Ishikawa (cell line): ENCODE data around the gene PKNOX1.

Experiments used
- CEBPB ChIP-seq: IDR thresholded peaks from 2 replicates; pipeline ENCODE4 v1.6.1; 2012
- CREB1 ChIP-seq: IDR thresholded peaks from 2 replicates; pipeline ENCODE4 v1.6.1; 2012; ENCODE audit warnings: low read depth
- EGR1 ChIP-seq: IDR thresholded peaks from 2 replicates; pipeline ENCODE4 v1.6.1; 2012
- EP300 ChIP-seq: IDR thresholded peaks from 2 replicates; pipeline ENCODE4 v1.6.1; 2012; ENCODE audit warnings: borderline replicate concordance
- FOXM1 ChIP-seq: IDR thresholded peaks from 2 replicates; pipeline ENCODE4 v1.6.1; 2012; ENCODE audit warnings: low read depth, borderline replicate concordance
- NFIC ChIP-seq: IDR thresholded peaks from 2 replicates; pipeline ENCODE4 v1.6.1; 2012
- RAD21 ChIP-seq: IDR thresholded peaks from 2 replicates; pipeline ENCODE4 v1.6.1; 2012; ENCODE audit warnings: low read depth
- TAF1 ChIP-seq: IDR thresholded peaks from 2 replicates; pipeline ENCODE4 v1.6.1; 2012; ENCODE audit warnings: low read depth, mild to moderate bottlenecking
- TCF12 ChIP-seq: IDR thresholded peaks from 2 replicates; pipeline ENCODE4 v1.6.1; 2012; ENCODE audit warnings: low read depth
- TEAD4 ChIP-seq: IDR thresholded peaks from 2 replicates; pipeline ENCODE4 v1.6.1; 2012
- YY1 ChIP-seq: IDR thresholded peaks from 2 replicates; pipeline ENCODE4 v1.6.1; 2012; ENCODE audit warnings: low read depth
- ZBTB7A ChIP-seq: IDR thresholded peaks from 2 replicates; pipeline ENCODE4 v1.6.1; 2012; ENCODE audit warnings: low read depth
- TF ChIP-seq, protein P1 (sequence below): IDR thresholded peaks from 2 replicates; pipeline ENCODE4 v1.6.1; 2012
- TF ChIP-seq, protein P2 (sequence below): IDR thresholded peaks from 2 replicates; pipeline ENCODE4 v1.6.1; 2012
- TF ChIP-seq, protein P3 (sequence below): IDR thresholded peaks from 2 replicates; pipeline ENCODE4 v1.6.1; 2012; ENCODE audit warnings: low read depth, mild to moderate bottlenecking

PKNOX1 gene

DNA sequence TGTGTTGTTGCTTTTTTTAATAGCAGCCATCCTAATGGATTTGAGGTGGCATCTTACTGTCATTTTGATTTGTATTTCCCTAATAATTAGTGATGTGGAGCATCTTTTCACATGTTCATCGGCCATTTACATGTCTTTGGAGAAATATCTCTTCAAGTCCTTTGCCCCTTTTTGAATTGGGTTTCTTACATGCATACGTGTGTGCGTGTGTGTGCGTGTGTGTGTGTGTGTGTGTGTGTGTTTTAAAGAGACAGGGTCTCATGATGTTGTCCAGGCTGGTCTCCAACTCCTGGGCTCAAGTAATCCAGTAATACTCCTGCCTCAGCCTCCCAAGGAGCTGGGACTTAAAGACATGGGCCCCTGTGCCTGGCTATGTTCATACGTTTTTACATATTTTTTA, 9.5 kb downstream of the PKNOX1 start:
- no peak for TF ChIP-seq EP300
- no peak for TF ChIP-seq ZBTB7A

DNA sequence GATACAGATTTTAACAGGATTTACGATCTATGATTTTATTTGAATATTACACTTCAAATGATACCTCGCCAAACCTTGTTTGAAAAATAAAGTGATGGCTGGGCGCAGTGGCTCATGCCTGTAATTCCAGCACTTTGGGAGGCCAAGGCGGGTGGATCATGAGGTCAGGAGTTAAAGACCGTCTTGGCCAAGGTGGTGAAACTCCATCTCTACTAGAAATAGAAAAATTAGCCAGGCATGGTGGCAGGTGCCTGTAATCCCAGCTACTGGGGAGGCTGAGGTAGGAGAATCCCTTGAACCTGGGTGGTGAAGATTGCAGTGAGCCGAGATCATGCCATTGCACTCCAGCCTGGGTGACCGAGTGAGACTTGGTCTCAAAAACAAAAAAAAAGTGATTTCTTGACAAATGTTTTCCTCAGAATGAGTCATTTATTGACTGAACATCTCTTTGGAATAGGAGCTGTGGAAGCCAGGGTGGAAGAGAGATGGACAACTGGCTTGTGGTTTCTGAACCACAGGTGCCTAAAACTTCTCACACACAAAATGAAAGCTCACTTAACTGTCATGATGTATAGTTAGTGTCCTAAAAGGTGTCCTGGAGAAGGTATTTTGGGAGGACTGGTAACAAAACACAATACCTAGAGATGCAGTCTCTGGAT, 11.9 kb downstream of the PKNOX1 start:
- TF ChIP-seq RAD21 (no peak), TCF12 (no peak), YY1 (no peak), EGR1 (no peak), EP300 (no peak), FOXM1 (no peak), CEBPB (no peak), NFIC (no peak), TEAD4 (no peak), ZBTB7A (no peak), TAF1 (no peak), CREB1 (no peak)
- TF ChIP-seq, protein P1, sequence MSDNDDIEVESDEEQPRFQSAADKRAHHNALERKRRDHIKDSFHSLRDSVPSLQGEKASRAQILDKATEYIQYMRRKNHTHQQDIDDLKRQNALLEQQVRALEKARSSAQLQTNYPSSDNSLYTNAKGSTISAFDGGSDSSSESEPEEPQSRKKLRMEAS: no peak
- TF ChIP-seq, protein P2, sequence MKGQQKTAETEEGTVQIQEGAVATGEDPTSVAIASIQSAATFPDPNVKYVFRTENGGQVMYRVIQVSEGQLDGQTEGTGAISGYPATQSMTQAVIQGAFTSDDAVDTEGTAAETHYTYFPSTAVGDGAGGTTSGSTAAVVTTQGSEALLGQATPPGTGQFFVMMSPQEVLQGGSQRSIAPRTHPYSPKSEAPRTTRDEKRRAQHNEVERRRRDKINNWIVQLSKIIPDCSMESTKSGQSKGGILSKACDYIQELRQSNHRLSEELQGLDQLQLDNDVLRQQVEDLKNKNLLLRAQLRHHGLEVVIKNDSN: no peak
- TF ChIP-seq, protein P3, sequence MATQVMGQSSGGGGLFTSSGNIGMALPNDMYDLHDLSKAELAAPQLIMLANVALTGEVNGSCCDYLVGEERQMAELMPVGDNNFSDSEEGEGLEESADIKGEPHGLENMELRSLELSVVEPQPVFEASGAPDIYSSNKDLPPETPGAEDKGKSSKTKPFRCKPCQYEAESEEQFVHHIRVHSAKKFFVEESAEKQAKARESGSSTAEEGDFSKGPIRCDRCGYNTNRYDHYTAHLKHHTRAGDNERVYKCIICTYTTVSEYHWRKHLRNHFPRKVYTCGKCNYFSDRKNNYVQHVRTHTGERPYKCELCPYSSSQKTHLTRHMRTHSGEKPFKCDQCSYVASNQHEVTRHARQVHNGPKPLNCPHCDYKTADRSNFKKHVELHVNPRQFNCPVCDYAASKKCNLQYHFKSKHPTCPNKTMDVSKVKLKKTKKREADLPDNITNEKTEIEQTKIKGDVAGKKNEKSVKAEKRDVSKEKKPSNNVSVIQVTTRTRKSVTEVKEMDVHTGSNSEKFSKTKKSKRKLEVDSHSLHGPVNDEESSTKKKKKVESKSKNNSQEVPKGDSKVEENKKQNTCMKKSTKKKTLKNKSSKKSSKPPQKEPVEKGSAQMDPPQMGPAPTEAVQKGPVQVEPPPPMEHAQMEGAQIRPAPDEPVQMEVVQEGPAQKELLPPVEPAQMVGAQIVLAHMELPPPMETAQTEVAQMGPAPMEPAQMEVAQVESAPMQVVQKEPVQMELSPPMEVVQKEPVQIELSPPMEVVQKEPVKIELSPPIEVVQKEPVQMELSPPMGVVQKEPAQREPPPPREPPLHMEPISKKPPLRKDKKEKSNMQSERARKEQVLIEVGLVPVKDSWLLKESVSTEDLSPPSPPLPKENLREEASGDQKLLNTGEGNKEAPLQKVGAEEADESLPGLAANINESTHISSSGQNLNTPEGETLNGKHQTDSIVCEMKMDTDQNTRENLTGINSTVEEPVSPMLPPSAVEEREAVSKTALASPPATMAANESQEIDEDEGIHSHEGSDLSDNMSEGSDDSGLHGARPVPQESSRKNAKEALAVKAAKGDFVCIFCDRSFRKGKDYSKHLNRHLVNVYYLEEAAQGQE: no peak

DNA sequence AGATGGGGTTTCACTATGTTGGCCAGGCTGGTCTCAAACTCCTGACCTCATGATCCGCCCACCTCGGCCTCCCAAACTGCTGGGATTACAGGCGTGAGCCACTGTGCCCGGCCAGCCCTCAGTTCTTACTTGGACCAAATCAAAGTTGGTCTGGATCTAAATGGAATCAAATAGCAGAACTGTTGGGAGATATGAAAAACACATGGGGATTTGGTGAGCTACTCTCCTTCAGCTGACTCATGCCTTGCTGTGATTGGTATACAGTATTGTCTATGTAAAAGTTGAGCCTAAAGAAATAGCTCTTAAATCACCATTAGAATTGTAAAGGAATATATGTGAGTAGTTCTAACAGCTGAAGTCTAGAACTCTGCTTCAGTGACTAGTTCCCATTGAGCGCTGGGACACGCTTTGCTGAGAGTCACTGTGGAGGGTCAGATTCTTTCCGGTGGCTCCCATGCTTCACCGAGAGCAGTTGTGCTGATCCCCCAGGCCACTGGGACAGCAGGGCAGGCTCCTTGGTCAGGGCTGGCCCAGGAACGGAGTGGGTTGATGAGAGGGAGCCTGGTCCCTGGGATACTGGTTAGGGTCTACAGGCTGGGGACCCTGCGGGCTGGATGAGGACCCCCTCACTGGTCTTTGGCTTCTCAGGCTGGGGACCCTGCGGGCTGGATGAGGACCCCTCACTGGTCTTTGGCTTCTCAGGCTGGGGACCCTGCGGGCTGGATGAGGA, 14.0 kb downstream of the PKNOX1 start:
- TF ChIP-seq RAD21 (no peak), TAF1 (no peak), CREB1 (no peak)
- TF ChIP-seq, protein P1: no peak

DNA sequence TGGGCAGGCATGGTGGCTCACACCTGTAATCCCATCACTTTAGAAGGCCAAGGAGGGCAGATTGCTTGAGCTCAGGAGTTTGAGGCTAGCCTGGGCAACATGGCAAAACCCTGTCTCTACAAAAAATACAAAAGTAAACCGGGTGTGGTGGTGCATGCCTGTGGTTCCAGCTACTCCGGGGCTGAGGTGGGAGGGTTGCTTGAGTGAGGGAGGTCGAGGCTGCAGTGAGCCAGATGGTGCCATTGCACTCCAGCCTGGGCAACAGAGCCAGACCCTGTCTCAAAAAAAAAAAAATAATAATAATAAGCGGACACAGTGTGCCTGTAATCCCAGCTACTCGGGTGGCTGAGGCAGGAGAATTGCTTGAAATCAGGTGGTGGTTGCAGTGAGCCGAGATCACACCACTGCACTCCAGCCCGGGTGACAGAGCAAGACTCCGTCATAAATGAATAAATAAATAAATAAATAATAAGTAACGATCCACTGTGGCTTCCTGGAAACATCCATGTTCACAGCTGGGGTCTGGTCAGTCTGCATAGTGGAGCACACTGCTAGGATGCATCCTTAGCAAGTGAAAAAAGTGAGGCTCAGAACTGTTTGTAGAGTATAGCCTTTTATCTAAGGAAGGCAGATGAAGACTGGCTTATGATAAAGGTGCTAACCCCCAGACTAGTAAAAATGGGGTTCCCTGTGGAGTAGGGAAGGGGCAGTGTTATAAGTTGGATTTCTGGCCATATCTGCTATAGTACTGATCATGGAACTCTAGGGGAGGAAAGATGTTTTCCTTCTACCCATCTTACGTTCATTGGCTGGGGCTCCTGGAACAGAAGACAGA, 15.7 kb downstream of the PKNOX1 start:
- TF ChIP-seq FOXM1 (no peak), CEBPB (no peak), YY1 (no peak), ZBTB7A (no peak), TAF1 (no peak), EP300 (no peak), NFIC (no peak), TCF12 (no peak), CREB1 (no peak), RAD21 (no peak), EGR1 (no peak), TEAD4 (no peak)
- TF ChIP-seq, protein P1: no peak
- TF ChIP-seq, protein P2: no peak
- TF ChIP-seq, protein P3: no peak
